Stimulated activated naive CD8-positive, alpha-beta T cell treated with anti-CD3 and anti-CD28 coated beads, Interleukin-15, amount 100 ng/mL, for 72 hours (primary cell): Measurements from ENCODE around the gene CD79B.
"Not testable (repeated sequence)": the region's sequence is repeated elsewhere in the genome, so short reads cannot be mapped to it uniquely, and the experiment has no call there.

Source experiments
- ATAC-seq: fragments of 150-1000 bp; cut with Tn5 transposase; 2 replicates; pipeline ENCODE4 v1.10.0; 2021; ENCODE audit warnings: mild to moderate bottlenecking, moderate library complexity
- DNase-seq, 2 donors: peaks; one replicate each; pipeline ENCODE4 v3.0.0; 2021 to 2022
- H3K27ac Mint-ChIP-seq, 2 donors: one replicate each; pipeline ENCODE4 v1.8.0; 2022; ENCODE audit warnings: mild to moderate bottlenecking in 2 of 2, mixed read lengths in 2 of 2, moderate library complexity in 2 of 2
- H3K27me3 Mint-ChIP-seq: one replicate; pipeline ENCODE4 v1.8.0; 2022; ENCODE audit warnings: mixed read lengths
- H3K4me1 Mint-ChIP-seq: one replicate; pipeline ENCODE4 v1.8.0; 2022; ENCODE audit warnings: mild to moderate bottlenecking, mixed read lengths
- H3K4me3 Mint-ChIP-seq, 2 donors: one replicate each; pipeline ENCODE4 v1.8.0; 2022; ENCODE audit warnings: mild to moderate bottlenecking in 2 of 2, mixed read lengths in 2 of 2, moderate library complexity in 1 of 2
- H3K9me3 Mint-ChIP-seq, 2 donors: one replicate each; pipeline ENCODE4 v1.8.0; 2022; ENCODE audit warnings: mixed read lengths in 2 of 2

The CD79B gene

GRCh38 chr17:63928966-63929695, 3.0 kb downstream of the CD79B start:
- Mint-ChIP-seq H3K27me3 (no peaks in the 10 kb centered on the region), H3K4me3 (no peak overlapping the region), H3K27ac (no peak overlapping the region), H3K4me1 (peaks cover 35% of the 10 kb centered on the region), H3K9me3 (no peaks in the 10 kb centered on the region)
- no peak for DNase-seq
- ATAC-seq, result no peak

DNA sequence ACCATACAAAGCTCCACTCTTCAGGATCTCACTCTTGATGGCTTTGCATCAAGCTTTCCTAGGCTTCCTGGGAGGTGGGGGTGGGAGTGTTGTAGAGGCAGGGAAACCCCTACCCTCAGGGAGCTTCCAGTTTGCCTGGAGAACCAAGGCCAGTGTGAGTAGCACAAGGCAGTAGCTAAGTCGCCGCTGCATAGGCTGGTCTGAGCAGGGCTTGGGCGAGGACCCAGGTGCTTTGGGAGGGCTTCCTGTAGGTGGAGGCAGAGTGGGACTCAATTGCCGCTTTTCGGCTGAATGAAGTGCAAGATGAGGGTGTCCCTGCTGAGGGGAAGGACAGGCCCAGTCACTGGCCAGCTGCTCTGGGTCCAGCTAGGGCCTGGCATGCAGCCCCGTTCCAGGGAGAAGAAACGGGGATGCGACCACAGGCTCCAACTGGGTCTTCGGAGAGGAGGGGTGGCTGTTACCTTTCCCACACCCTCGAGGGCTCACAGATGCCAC, 3.9 kb downstream of the CD79B start:
- Mint-ChIP-seq H3K4me3 (no peak overlapping the region), H3K4me1 (peaks cover 34% of the 10 kb centered on the region), H3K27ac (no peak overlapping the region), H3K27me3 (no peaks in the 10 kb centered on the region), H3K9me3 (no peaks in the 10 kb centered on the region)
- ATAC-seq, result no peak
- no peak for DNase-seq

DNA sequence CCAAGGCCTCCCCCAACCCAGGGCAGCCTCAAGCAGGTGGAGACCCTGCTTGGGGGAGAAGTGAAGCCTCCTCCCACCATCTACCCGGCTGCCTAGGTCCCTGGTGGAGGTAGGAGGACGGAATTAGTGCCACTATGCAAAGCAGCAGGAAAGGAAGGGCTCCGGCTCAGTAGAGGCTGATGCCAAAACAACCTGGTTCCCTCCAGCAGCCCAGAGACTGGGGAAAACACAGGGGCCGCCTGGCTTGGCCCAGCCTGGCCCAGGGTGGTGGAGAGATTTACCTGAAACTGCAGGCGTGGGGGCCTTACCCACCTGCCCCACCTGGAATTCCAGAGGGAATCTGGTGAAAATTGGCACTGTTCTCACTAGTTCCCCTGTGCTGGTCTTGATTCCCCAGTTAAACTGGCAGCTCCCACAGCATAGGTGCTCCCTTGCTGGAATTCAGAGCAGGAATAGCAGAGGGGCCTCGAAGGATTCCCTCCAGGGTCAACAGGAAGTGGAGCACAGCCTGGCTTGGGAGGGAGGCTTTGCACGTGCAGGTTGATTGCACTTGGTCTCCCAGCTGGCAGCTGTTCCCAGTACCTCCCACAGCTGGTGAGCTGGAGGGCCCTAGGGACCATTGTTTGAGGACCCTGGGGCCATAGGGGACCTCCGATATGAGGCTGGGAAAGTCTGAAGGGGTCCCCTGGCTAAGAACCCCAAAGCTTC, 4.5 kb downstream of the CD79B start:
- H3K27ac Mint-ChIP-seq, result no peak overlapping the region

DNA sequence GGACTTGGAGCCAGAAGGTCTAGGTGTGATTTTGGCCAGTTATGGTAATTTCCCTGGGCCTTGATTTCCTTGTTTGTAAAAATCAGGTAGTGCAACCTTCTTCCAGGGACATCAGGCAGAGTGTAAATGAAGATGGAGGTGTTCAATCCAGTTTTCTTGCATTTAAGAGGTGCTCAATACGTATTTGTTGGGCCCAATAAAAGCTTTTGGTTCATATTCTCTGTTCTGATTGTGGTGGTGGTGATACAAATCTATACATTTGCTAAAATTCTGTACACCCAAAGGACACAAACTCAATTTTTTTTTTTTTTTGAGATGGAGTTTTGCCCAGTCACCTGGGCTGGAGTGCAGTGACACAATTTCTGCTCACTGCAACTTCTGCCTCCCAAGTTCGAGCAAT, 6.0 kb downstream of the CD79B start:
- Mint-ChIP-seq H3K4me1 (peaks cover 13% of the 10 kb centered on the region), H3K4me3 (no peak overlapping the region), H3K27me3 (no peaks in the 10 kb centered on the region), H3K27ac (no peak overlapping the region), H3K9me3 (no peaks in the 10 kb centered on the region)
- no peak for DNase-seq
- ATAC-seq, result no peak

More for the DNA sequence above, 4.5 kb downstream of the CD79B start:
- Mint-ChIP-seq H3K4me1 (peaks cover 28% of the 10 kb centered on the region), H3K4me3 (no peak overlapping the region), H3K9me3 (no peaks in the 10 kb centered on the region), H3K27me3 (no peaks in the 10 kb centered on the region)
- no peak for DNase-seq
- ATAC-seq, result no peak

- Mint-ChIP-seq H3K4me1 (peaks cover 8% of the 10 kb centered on the region), H3K27me3 (no peaks in the 10 kb centered on the region), H3K4me3 (no peak overlapping the region), H3K9me3 (no peaks in the 10 kb centered on the region), H3K27ac (no peak overlapping the region)
- no peak for ATAC-seq
- no peak for DNase-seq
Observed at GRCh38 chr17:63925615-63926014, 6.5 kb downstream of the CD79B start.

GRCh38 chr17:63922402-63922801, 9.7 kb downstream of the CD79B start:
- H3K9me3 Mint-ChIP-seq, ATAC-seq, H3K27me3 Mint-ChIP-seq, DNase-seq, H3K27ac Mint-ChIP-seq, H3K4me3 Mint-ChIP-seq: not testable (repeated sequence)
- H3K4me1 Mint-ChIP-seq, result peaks cover 19% of the 10 kb centered on the region

DNA sequence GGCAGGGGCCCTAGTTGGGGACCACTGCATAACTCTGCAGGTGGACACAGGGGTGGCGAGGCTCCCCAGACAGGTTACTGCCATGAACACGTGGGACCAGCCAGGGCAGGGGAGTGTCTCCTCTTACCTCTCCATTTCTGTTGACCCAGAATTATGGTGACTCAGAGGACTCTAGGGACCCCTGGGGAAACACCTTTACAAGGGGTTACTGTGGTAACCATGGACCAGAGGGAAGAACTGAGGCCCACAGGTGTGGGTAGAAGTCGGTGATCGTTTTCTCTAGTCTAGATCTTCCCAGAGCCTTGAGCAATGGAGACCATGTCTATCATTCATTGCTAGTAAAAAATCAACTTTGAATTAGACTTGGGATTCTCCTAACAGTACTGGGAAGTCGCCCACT, 11.4 kb downstream of the CD79B start:
- not testable (repeated sequence) for DNase-seq, H3K9me3 Mint-ChIP-seq, H3K4me3 Mint-ChIP-seq, H3K27ac Mint-ChIP-seq, H3K27me3 Mint-ChIP-seq, ATAC-seq
- H3K4me1 Mint-ChIP-seq, result peaks cover 17% of the 10 kb centered on the region

DNA sequence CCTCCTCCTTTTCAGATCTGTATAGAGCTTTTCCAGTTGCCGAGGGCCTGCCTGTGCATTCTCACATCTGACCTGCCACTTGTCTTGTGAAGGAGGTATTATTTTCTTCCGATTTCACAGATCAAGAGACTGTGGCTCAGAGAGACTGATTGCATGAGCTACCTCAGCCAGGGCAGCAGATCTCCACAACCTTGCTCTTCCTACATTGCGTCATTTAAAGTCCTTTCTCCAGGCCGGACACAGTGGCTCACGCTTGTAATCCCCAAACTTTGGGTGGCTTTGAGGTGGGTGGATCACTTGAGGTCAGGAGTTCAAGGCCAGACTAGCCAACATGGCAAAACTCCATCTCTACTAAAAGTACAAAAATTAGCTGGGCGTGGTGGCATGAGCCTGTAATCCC, 12.1 kb downstream of the CD79B start:
- H3K4me3 Mint-ChIP-seq, DNase-seq, H3K9me3 Mint-ChIP-seq, H3K27me3 Mint-ChIP-seq, ATAC-seq: not testable (repeated sequence)
- H3K27ac Mint-ChIP-seq, result peak overlapping the region in 1 of 2 donors; percentile 57
- peaks cover 14% of the 10 kb centered on the region for H3K4me1 Mint-ChIP-seq

GRCh38 chr17:63919311-63919723, 12.8 kb downstream of the CD79B start:
- Mint-ChIP-seq H3K27ac (no peak overlapping the region), H3K9me3 (no peaks in the 10 kb centered on the region), H3K4me3 (no peak overlapping the region), H3K27me3 (peaks cover 7% of the 10 kb centered on the region), H3K4me1 (peaks cover 14% of the 10 kb centered on the region)
- peak; percentile 94 for ATAC-seq
- DNase-seq, result peak; percentile 70 to 76

- not testable (repeated sequence) for H3K9me3 Mint-ChIP-seq, H3K27me3 Mint-ChIP-seq, ATAC-seq, H3K4me3 Mint-ChIP-seq, H3K27ac Mint-ChIP-seq, DNase-seq
- H3K4me1 Mint-ChIP-seq, result peaks cover 14% of the 10 kb centered on the region
Observed at GRCh38 chr17:63918789-63919305, 13.3 kb downstream of the CD79B start, which contains the start of gene GH1. TSS of gene GH1 (minus strand) at chr17:63918839. CDS start at chr17:63918776, 63 bp downstream.

DNA sequence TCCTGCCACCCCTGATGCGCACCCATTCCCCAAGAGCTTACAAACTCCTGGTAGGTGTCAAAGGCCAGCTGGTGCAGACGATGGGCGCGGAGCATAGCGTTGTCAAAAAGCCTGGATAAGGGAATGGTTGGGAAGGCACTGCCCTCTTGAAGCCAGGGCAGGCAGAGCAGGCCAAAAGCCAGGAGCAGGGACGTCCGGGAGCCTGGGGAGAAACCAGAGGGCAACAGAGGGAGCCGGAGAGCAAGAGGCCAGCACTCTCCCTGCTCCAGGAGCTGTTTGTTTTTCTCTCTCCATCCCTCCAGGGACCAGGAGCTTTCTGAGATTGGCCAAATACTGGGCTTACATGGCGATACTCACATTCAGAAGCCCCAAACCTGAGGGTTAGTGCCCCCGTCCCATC, 13.8 kb downstream of the CD79B start:
- no peak for DNase-seq
- Mint-ChIP-seq H3K4me3 (no peak overlapping the region), H3K27ac (no peak overlapping the region), H3K27me3 (peaks cover 7% of the 10 kb centered on the region), H3K9me3 (no peaks in the 10 kb centered on the region), H3K4me1 (peaks cover 14% of the 10 kb centered on the region)
- no peak for ATAC-seq

DNA sequence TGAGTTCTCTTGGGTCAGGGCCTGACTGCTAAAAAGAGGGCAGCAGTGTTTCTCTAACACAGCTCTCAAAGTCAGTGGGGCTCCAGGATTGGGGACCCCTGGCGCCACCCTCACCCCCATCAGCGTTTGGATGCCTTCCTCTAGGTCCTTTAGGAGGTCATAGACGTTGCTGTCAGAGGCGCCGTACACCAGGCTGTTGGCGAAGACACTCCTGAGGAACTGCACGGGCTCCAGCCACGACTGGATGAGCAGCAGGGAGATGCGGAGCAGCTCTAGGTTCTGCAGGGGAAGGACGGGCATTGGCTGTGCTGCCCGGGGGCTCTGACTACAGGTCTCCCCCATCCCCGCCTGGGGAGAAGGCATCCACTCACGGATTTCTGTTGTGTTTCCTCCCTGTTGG, 14.5 kb downstream of the CD79B start:
- Mint-ChIP-seq H3K4me3 (no peak overlapping the region), H3K9me3 (no peaks in the 10 kb centered on the region), H3K4me1 (peaks cover 14% of the 10 kb centered on the region), H3K27me3 (peaks cover 7% of the 10 kb centered on the region), H3K27ac (no peak overlapping the region)
- ATAC-seq (no peak), DNase-seq (no peak)

GRCh38 chr17:63917206-63917605, 14.9 kb downstream of the CD79B start:
- not testable (repeated sequence) for H3K9me3 Mint-ChIP-seq, H3K4me3 Mint-ChIP-seq, DNase-seq, ATAC-seq, H3K27ac Mint-ChIP-seq, H3K27me3 Mint-ChIP-seq
- H3K4me1 Mint-ChIP-seq, result peaks cover 15% of the 10 kb centered on the region

DNA sequence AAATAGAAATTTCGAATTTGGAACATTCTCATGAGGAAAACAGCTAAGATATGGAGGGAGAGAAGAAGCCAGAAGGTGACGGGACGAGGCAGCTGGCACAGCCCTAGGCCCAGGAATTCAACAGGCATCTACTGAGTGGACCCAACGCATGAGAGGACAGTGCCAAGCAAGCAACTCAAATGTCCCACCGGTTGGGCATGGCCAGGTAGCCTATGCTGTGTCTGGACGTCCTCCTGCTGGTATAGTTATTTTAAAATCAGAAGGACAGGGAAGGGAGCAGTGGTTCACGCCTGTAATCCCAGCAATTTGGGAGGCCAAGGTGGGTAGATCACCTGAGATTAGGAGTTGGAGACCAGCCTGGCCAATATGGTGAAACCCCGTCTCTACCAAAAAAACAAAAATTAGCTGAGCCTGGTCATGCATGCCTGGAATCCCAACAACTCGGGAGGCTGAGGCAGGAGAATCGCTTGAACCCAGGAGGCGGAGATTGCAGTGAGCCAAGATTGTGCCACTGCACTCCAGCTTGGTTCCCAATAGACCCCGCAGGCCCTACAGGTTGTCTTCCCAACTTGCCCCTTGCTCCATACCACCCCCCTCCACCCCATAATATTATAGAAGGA, 15.5 kb downstream of the CD79B start:
- Mint-ChIP-seq H3K27me3 (peaks cover 7% of the 10 kb centered on the region), H3K4me3 (no peak overlapping the region), H3K27ac (no peak overlapping the region), H3K9me3 (no peaks in the 10 kb centered on the region), H3K4me1 (peaks cover 20% of the 10 kb centered on the region)
- no peak for DNase-seq
- ATAC-seq, result no peak

GRCh38 chr17:63915753-63916152, 16.4 kb downstream of the CD79B start:
- not testable (repeated sequence) for H3K4me3 Mint-ChIP-seq, H3K9me3 Mint-ChIP-seq, DNase-seq, H3K27me3 Mint-ChIP-seq, ATAC-seq, H3K27ac Mint-ChIP-seq
- peaks cover 25% of the 10 kb centered on the region for H3K4me1 Mint-ChIP-seq

GRCh38 chr17:63914471-63914870, 17.7 kb downstream of the CD79B start:
- DNase-seq (no peak), ATAC-seq (no peak)
- Mint-ChIP-seq H3K9me3 (no peaks in the 10 kb centered on the region), H3K27me3 (peaks cover 7% of the 10 kb centered on the region), H3K27ac (no peak overlapping the region), H3K4me1 (peaks cover 17% of the 10 kb centered on the region), H3K4me3 (no peak overlapping the region)
